K562 (cell line): ENCODE data around the gene SLC13A4. TPM values are rescaled to one million over a fixed set of nuclear protein-coding genes. Genes with fewer than 3 reads are reported as not detected.

Source experiments
- ATF3 ChIP-seq, 2 experiments: fragments of 450-650 bp in 1 of 2; sonication (generic) in 1 of 2; formaldehyde crosslinking in 1 of 2; IDR thresholded peaks in 1 of 2; conservative IDR thresholded peaks in 1 of 2; 2 replicates each; pipeline versions ENCODE4 v1.6.1 to v1.8.1; 2016 to 2023; ENCODE audit warnings: mild to moderate bottlenecking in 2 of 2, moderate library complexity in 2 of 2, inconsistent platforms in 1 of 2, missing genetic modification reagents in 1 of 2
- CAMTA2 ChIP-seq: fragments of 250-450 bp; sonication (Bioruptor Pico); conservative IDR thresholded peaks from 2 replicates; pipeline ENCODE4 v1.5.1; 2022
- CBFA2T3 ChIP-seq: fragments of 450-650 bp; IDR thresholded peaks from 2 replicates; pipeline ENCODE4 v1.6.1; 2017
- FOXA1 ChIP-seq: fragments of 450-650 bp; IDR thresholded peaks from 2 replicates; pipeline ENCODE4 v1.6.1; 2016; ENCODE audit warnings: mild to moderate bottlenecking, borderline replicate concordance
- FOXK1 ChIP-seq: sonication (generic); formaldehyde crosslinking; IDR thresholded peaks from 2 replicates; pipeline ENCODE4 v1.8.0; 2022; ENCODE audit warnings: missing genetic modification reagents, mild to moderate bottlenecking, borderline replicate concordance
- JUND ChIP-seq, 2 experiments: IDR thresholded peaks; 2 replicates in 1 of 2; 3 replicates in 1 of 2; pipeline ENCODE4 v1.6.1; 2011; ENCODE audit warnings: borderline replicate concordance in 2 of 2, low read depth in 2 of 2, low read length in 2 of 2, improper control_type of control experiment in 1 of 2, missing biosample characterization in 1 of 2, missing genetic modification characterization in 1 of 2, missing genetic modification reagents in 1 of 2
- L3MBTL2 ChIP-seq: fragments of 450-650 bp; IDR thresholded peaks from 2 replicates; pipeline ENCODE4 v1.6.1; 2016; ENCODE audit warnings: mild to moderate bottlenecking, moderate library complexity
- MYC ChIP-seq, 2 experiments: fragments of 250-450 bp in 1 of 2; sonication (Bioruptor Pico) in 1 of 2; IDR thresholded peaks; 2 replicates each; pipeline versions ENCODE4 v1.5.1 to v1.6.1; 2012 to 2021; ENCODE audit warnings: low read depth in 2 of 2, borderline replicate concordance in 1 of 2, improper control_type of control experiment in 1 of 2, low read length in 1 of 2, mild to moderate bottlenecking in 1 of 2, moderate library complexity in 1 of 2
- NEUROD1 ChIP-seq: fragments of 150-350 bp; IDR thresholded peaks from 2 replicates; pipeline ENCODE4 v1.6.1; 2014; ENCODE audit warnings: borderline replicate concordance, low read length, low read depth; ENCODE audit not compliant: partially characterized antibody
- NR2C1 ChIP-seq, 2 experiments: fragments of 450-650 bp; IDR thresholded peaks; 2 replicates each; pipeline ENCODE4 v1.6.1; 2017; ENCODE audit warnings: mild to moderate bottlenecking in 2 of 2, antibody characterized with exemption in 1 of 2, inconsistent platforms in 1 of 2, missing compliant biosample characterization in 1 of 2, missing genetic modification characterization in 1 of 2
- POU5F1 ChIP-seq: fragments of 150-350 bp; IDR thresholded peaks from 2 replicates; pipeline ENCODE4 v1.6.1; 2014; ENCODE audit warnings: borderline replicate concordance, low read length, low read depth, mild to moderate bottlenecking; ENCODE audit not compliant: partially characterized antibody
- PYGO2 ChIP-seq: fragments of 450-650 bp; IDR thresholded peaks from 2 replicates; pipeline ENCODE4 v1.6.1; 2016; ENCODE audit warnings: mild to moderate bottlenecking, missing genetic modification characterization, moderate library complexity, missing compliant biosample characterization
- RBM34 ChIP-seq: fragments of 200-400 bp; formaldehyde crosslinking; IDR thresholded peaks from 2 replicates; pipeline ENCODE4 v1.6.1; 2018; ENCODE audit warnings: low read length, borderline replicate concordance; ENCODE audit not compliant: insufficient read depth
- XRCC4 ChIP-seq: IDR thresholded peaks from one replicate; pipeline ENCODE4 v1.6.1; 2011; ENCODE audit not compliant: insufficient read depth, insufficient read length; ENCODE audit errors: extremely low read depth
- ZBTB8A ChIP-seq: fragments of 450-650 bp; IDR thresholded peaks from 2 replicates; pipeline ENCODE4 v1.6.1; 2018; ENCODE audit warnings: mild to moderate bottlenecking, moderate library complexity; ENCODE audit not compliant: partially characterized antibody
- ZC3H4 ChIP-seq: sonication (generic); formaldehyde crosslinking; IDR thresholded peaks from 2 replicates; pipeline ENCODE4 v1.9.0; 2021; ENCODE audit warnings: missing genetic modification reagents, borderline replicate concordance
- ZNF143 ChIP-seq: sonication (generic); formaldehyde crosslinking; IDR thresholded peaks from 2 replicates; pipeline ENCODE4 v1.9.0; 2022; ENCODE audit warnings: mild to moderate bottlenecking, missing genetic modification reagents
- ZNF217 ChIP-seq: sonication (generic); formaldehyde crosslinking; IDR thresholded peaks from 2 replicates; pipeline ENCODE4 v1.8.0; 2022; ENCODE audit warnings: mild to moderate bottlenecking, missing genetic modification reagents
- ZNF253 ChIP-seq: fragments of 250-450 bp; sonication (Bioruptor Pico); conservative IDR thresholded peaks from 2 replicates; pipeline ENCODE4 v1.6.1; 2021; ENCODE audit warnings: mild to moderate bottlenecking
- ZNF436 ChIP-seq: fragments of 250-450, 450-650 bp; sonication (Bioruptor Pico); formaldehyde crosslinking; IDR thresholded peaks from 2 replicates; pipeline ENCODE4 v1.7.0; 2020; ENCODE audit warnings: mild to moderate bottlenecking
- polyA plus RNA-seq, 8 experiments: library from polyadenylated mRNA; depleted of rRNA in 4 of 8; stranded (reverse) in 5 of 8; unstranded in 3 of 8; fragments of >200 nt; fragmentation: Nextera tagmentation in 2 of 8; fragmentation: Illumina TruSeq in 1 of 8; extraction: Ambion mirVana in 2 of 8; extraction: Trizol in 1 of 8; gene quantifications; 2 replicates each; pipeline versions ENCODE4 v1.2.1 to v1.2.3, GENCODE V29; 2011 to 2014; ENCODE audit warnings: inconsistent platforms in 1 of 8, missing spikeins in 1 of 8
- total RNA-seq, 7 experiments: library from RNA; depleted of rRNA in 6 of 7; stranded (reverse); fragments of >200 nt in 6 of 7; fragmentation: Illumina TruSeq in 2 of 7; extraction: Trizol in 2 of 7; gene quantifications; 2 replicates each; pipeline versions ENCODE4 v1.2.1 to v1.2.3, GENCODE V29; 2011 to 2021; ENCODE audit warnings: low replicate concordance in 1 of 7
- TF ChIP-seq, protein P1 (sequence below): fragments of 250-450 bp; sonication (Bioruptor Pico); IDR thresholded peaks from 2 replicates; pipeline ENCODE4 v1.4.0; 2020

The SLC13A4 gene
- total and polyA plus RNA-seq, 9 of the 15 experiments (the other 6 are each of a cell fraction or from before 2014, with no cell fraction given) = 0.11 to 1.0 (median 0.36) TPM

- TF ChIP-seq ZNF217 (CRISPR knock-in tag) (no peak), NR2C1 (IDR thresholded peaks at IDR 0.05) (no peak), NR2C1 (tag; IDR thresholded peaks at IDR 0.05) (no peak), L3MBTL2 (peak; percentile 23; the same call in 1 of the 2 replicates), CBFA2T3 (no peak), MYC (IDR thresholded peaks at IDR 0.05; ENCODE audit: low read depth, low read length) (peak; percentile 55), MYC (CRISPR knock-in tag; IDR thresholded peaks at IDR 0.05; ENCODE audit: borderline replicate concordance, low read depth) (no peak), ZNF436 (CRISPR knock-in tag) (no peak), FOXA1 (no peak), JUND (IDR thresholded peaks at IDR 0.05; ENCODE audit: borderline replicate concordance, low read depth, low read length) (peak; percentile 88), JUND (tag; IDR thresholded peaks at IDR 0.05; ENCODE audit: borderline replicate concordance, low read depth, low read length) (peak; percentile 72), RBM34 (no peak), ZC3H4 (CRISPR knock-in tag) (no peak), XRCC4 (no peak), NEUROD1 (no peak), POU5F1 (no peak), ZNF253 (no peak), PYGO2 (tag) (no peak), ZBTB8A (no peak), ATF3 (IDR thresholded peaks at IDR 0.05) (peak; percentile 94), ATF3 (CRISPR knock-in tag; conservative IDR thresholded peaks at IDR 0.05) (peak; percentile 89), CAMTA2 (CRISPR knock-in tag) (no peak), FOXK1 (CRISPR knock-in tag) (no peak), ZNF143 (CRISPR knock-in tag) (no peak)
- TF ChIP-seq, protein P1, sequence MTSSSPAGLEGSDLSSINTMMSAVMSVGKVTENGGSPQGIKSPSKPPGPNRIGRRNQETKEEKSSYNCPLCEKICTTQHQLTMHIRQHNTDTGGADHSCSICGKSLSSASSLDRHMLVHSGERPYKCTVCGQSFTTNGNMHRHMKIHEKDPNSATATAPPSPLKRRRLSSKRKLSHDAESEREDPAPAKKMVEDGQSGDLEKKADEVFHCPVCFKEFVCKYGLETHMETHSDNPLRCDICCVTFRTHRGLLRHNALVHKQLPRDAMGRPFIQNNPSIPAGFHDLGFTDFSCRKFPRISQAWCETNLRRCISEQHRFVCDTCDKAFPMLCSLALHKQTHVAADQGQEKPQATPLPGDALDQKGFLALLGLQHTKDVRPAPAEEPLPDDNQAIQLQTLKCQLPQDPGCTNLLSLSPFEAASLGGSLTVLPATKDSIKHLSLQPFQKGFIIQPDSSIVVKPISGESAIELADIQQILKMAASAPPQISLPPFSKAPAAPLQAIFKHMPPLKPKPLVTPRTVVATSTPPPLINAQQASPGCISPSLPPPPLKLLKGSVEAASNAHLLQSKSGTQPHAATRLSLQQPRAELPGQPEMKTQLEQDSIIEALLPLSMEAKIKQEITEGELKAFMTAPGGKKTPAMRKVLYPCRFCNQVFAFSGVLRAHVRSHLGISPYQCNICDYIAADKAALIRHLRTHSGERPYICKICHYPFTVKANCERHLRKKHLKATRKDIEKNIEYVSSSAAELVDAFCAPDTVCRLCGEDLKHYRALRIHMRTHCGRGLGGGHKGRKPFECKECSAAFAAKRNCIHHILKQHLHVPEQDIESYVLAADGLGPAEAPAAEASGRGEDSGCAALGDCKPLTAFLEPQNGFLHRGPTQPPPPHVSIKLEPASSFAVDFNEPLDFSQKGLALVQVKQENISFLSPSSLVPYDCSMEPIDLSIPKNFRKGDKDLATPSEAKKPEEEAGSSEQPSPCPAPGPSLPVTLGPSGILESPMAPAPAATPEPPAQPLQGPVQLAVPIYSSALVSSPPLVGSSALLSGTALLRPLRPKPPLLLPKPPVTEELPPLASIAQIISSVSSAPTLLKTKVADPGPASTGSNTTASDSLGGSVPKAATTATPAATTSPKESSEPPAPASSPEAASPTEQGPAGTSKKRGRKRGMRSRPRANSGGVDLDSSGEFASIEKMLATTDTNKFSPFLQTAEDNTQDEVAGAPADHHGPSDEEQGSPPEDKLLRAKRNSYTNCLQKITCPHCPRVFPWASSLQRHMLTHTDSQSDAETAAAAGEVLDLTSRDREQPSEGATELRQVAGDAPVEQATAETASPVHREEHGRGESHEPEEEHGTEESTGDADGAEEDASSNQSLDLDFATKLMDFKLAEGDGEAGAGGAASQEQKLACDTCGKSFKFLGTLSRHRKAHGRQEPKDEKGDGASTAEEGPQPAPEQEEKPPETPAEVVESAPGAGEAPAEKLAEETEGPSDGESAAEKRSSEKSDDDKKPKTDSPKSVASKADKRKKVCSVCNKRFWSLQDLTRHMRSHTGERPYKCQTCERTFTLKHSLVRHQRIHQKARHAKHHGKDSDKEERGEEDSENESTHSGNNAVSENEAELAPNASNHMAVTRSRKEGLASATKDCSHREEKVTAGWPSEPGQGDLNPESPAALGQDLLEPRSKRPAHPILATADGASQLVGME (CRISPR knock-in tag) = peak; percentile 28; the same call in 1 of the 2 replicates
Observed at GRCh38 chr7:135771961-135772638, 44.1 kb upstream of the SLC13A4 start (continued).
